HuH-7 (cell line): Measurements from ENCODE around the gene SFTPA1.
"Not testable (repeated sequence)": the region's sequence is repeated elsewhere in the genome, so short reads cannot be mapped to it uniquely, and the experiment has no call there.

ENCODE experiments used
- DNase-seq: peaks from one replicate; pipeline ENCODE4 v3.0.0; 2011; ENCODE audit warnings: low spot score

The SFTPA1 gene

GRCh38 chr10:79610601-79611191, at the start of gene SFTPA1:
SFTPA1 (plus strand) TSS chr10:79610939; CDS start chr10:79611826, 887 bp downstream.
- DNase-seq, result no peak

GRCh38 chr10:79561257-79561656, 49.5 kb upstream of the SFTPA1 start:
- DNase-seq, result no peak

- peak; percentile 47 for DNase-seq
These were observed 48.5 kb upstream of the SFTPA1 start for GRCh38 chr10:79562135-79562756.

- no peak for DNase-seq
These were observed 47.3 kb upstream of the SFTPA1 start for GRCh38 chr10:79563426-79563825.

GRCh38 chr10:79570624-79571023, 40.1 kb upstream of the SFTPA1 start:
- not testable (repeated sequence) for DNase-seq

GRCh38 chr10:79579361-79579760, 31.4 kb upstream of the SFTPA1 start:
- DNase-seq, result no peak

- no peak for DNase-seq
These were observed 29.7 kb upstream of the SFTPA1 start for GRCh38 chr10:79581044-79581443.

- DNase-seq, result no peak
These were observed 28.6 kb upstream of the SFTPA1 start for GRCh38 chr10:79582096-79582495.

GRCh38 chr10:79582954-79583353, 27.8 kb upstream of the SFTPA1 start:
- not testable (repeated sequence) for DNase-seq

- DNase-seq, result no peak
These were observed 27.2 kb upstream of the SFTPA1 start for GRCh38 chr10:79583488-79584024.

GRCh38 chr10:79585870-79586527, 24.7 kb upstream of the SFTPA1 start:
- DNase-seq, result no peak

GRCh38 chr10:79586933-79587332, 23.8 kb upstream of the SFTPA1 start:
- no peak for DNase-seq

- no peak for DNase-seq
These were observed 21.9 kb upstream of the SFTPA1 start for GRCh38 chr10:79588800-79589199.

GRCh38 chr10:79593377-79593776, 17.4 kb upstream of the SFTPA1 start:
- no peak for DNase-seq

GRCh38 chr10:79594565-79594964, 16.2 kb upstream of the SFTPA1 start:
- DNase-seq, result not testable (repeated sequence)

- DNase-seq, result no peak
These were observed 15.2 kb upstream of the SFTPA1 start for GRCh38 chr10:79595510-79595909.

- not testable (repeated sequence) for DNase-seq
These were observed 11.1 kb upstream of the SFTPA1 start for GRCh38 chr10:79599644-79600043.

GRCh38 chr10:79601939-79602338, 8.8 kb upstream of the SFTPA1 start:
- DNase-seq, result no peak

- DNase-seq, result no peak
These were observed 7.8 kb upstream of the SFTPA1 start for GRCh38 chr10:79602953-79603352.

GRCh38 chr10:79604294-79604693, 6.4 kb upstream of the SFTPA1 start:
- no peak for DNase-seq

- DNase-seq, result no peak
These were observed 5.4 kb upstream of the SFTPA1 start for GRCh38 chr10:79605308-79605707.

- peak; percentile 32 for DNase-seq
These were observed 2.0 kb upstream of the SFTPA1 start for GRCh38 chr10:79608505-79609375.
